Kidney (tissue), 14 donors: ENCODE measurements around the gene BATF3. TPM values are rescaled to one million over a fixed set of nuclear protein-coding genes. Genes with fewer than 3 reads are reported as not detected.

Experiments
- DNase-seq, 5 donors: peaks; one replicate each; pipeline ENCODE4 v3.0.0-alpha.2; 2013 to 2020
- FAIRE-seq: peaks from 2 replicates; lab custom pipeline; 2012; peaks lifted over from hg19 to GRCh38; lab: Jason Lieb, UNC
- H3K27ac ChIP-seq, 2 donors: one replicate each; pipeline ENCODE4 v1.7.0; 2013; ENCODE audit warnings: low read depth in 2 of 2, low read length in 2 of 2, inconsistent platforms in 1 of 2
- H3K27me3 ChIP-seq: one replicate; pipeline ENCODE4 v1.7.1; 2013; ENCODE audit warnings: low read length, inconsistent platforms; ENCODE audit not compliant: control insufficient read depth, insufficient read depth
- H3K36me3 ChIP-seq, 3 donors: one replicate each; pipeline versions ENCODE4 v1.7.0 to v1.7.1; 2013; ENCODE audit warnings: low read length in 3 of 3, control low read depth in 1 of 3, inconsistent platforms in 1 of 3; ENCODE audit not compliant: insufficient read depth in 3 of 3, control insufficient read depth in 2 of 3
- H3K4me1 ChIP-seq, 3 donors: one replicate each; pipeline versions ENCODE4 v1.7.0 to v1.7.1; 2013; ENCODE audit warnings: low read length in 3 of 3, inconsistent platforms in 1 of 3, low read depth in 1 of 3; ENCODE audit not compliant: control insufficient read depth in 2 of 3, insufficient read depth in 2 of 3
- H3K4me3 ChIP-seq, 3 donors: one replicate each; pipeline versions ENCODE4 v1.7.0 to v1.8.1; 2013; ENCODE audit warnings: low read length in 3 of 3, control low read depth in 1 of 3, inconsistent platforms in 1 of 3
- H3K9ac ChIP-seq, 3 donors: one replicate each; pipeline versions ENCODE4 v1.7.0 to v1.7.1; 2013; ENCODE audit warnings: low read length in 3 of 3, control low read depth in 1 of 3, inconsistent platforms in 1 of 3
- H3K9me3 ChIP-seq, 3 donors: one replicate each; pipeline versions ENCODE4 v1.7.0 to v1.7.1; 2013; ENCODE audit warnings: low read length in 3 of 3, control low read depth in 1 of 3, inconsistent platforms in 1 of 3; ENCODE audit not compliant: control insufficient read depth in 2 of 3, insufficient read depth in 1 of 3
- intact Hi-C: fragments of 100-400 bp; cut with DNase I; formaldehyde crosslinking; loops from one replicate; pipeline ENCODE4 v1.11.1; 2022
- polyA plus RNA-seq: library from polyadenylated mRNA; stranded (reverse); fragments of 350-450 nt; fragmentation: Illumina TruSeq; extraction: RNeasy Lipid Tissue Mini Kit (QIAGEN cat#74804); gene quantifications from one replicate; pipeline ENCODE4 v1.2.3, GENCODE V29; 2014; ENCODE audit warnings: low read depth, low replicate concordance; ENCODE audit not compliant: insufficient read depth
- total RNA-seq: library from RNA; stranded (reverse); fragmentation: NEBNext Ultra II Directional; extraction: Animal tissue kit (Norgen Biotek cat#: 25700); gene quantifications from one replicate; pipeline ENCODE4 v1.2.1, GENCODE V29; 2021
- TF ChIP-seq, protein P1 (sequence below): IDR thresholded peaks from 3 replicates; pipeline ENCODE4 v1.5.1; 2012; ENCODE audit warnings: mild to moderate bottlenecking, moderate library complexity, borderline replicate concordance; ENCODE audit not compliant: insufficient read depth; ENCODE audit errors: extremely low read depth
- donor health status: control.
- donor health status: control.
- donor health status: control.
- donor health status: control.
- donor health status: control.
- donor health status: DM: yes; HTN: yes; CAD: no.
- donor health status: Normal renal cell carcinoma (clear cell type).

Gene BATF3
- total and polyA plus RNA-seq, 2 donors from 2014 or later: 3.3 to 6.5 TPM

GRCh38 chr1:212677573-212677972 lies 22.1 kb downstream of the BATF3 start:
- TF ChIP-seq, protein P1, sequence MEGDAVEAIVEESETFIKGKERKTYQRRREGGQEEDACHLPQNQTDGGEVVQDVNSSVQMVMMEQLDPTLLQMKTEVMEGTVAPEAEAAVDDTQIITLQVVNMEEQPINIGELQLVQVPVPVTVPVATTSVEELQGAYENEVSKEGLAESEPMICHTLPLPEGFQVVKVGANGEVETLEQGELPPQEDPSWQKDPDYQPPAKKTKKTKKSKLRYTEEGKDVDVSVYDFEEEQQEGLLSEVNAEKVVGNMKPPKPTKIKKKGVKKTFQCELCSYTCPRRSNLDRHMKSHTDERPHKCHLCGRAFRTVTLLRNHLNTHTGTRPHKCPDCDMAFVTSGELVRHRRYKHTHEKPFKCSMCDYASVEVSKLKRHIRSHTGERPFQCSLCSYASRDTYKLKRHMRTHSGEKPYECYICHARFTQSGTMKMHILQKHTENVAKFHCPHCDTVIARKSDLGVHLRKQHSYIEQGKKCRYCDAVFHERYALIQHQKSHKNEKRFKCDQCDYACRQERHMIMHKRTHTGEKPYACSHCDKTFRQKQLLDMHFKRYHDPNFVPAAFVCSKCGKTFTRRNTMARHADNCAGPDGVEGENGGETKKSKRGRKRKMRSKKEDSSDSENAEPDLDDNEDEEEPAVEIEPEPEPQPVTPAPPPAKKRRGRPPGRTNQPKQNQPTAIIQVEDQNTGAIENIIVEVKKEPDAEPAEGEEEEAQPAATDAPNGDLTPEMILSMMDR: no peak
- Histone ChIP-seq H3K36me3 (no peaks in the 10 kb centered on the region), H3K4me1 (no peaks in the 10 kb centered on the region), H3K4me3 (no peak overlapping the region), H3K27ac (no peak overlapping the region), H3K9ac (no peak overlapping the region), H3K9me3 (no peaks in the 10 kb centered on the region), H3K27me3 (no peaks in the 10 kb centered on the region)
- intact Hi-C loops: no loop called here
- FAIRE-seq: no peak
- DNase-seq: no peak

DNA sequence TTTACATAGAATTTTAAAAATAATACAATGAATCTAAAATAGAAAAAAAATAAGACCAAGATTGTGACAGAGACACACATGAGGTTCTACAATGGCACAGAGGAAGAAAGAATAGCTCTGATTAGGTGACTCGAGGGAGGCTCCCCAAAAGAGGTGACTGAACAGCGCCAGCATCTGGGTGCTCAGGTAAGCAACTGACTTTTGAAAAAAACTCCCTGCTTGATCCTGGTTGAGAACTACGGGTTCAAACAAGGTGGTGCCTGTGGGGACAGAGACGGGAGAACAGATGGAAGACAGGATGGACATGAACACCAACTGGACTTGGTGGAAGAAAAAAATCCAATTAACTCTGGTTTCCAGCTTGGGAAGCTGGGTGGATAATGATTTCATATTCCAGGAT lies 22.5 kb downstream of the BATF3 start:
- Histone ChIP-seq H3K4me1 (no peaks in the 10 kb centered on the region), H3K4me3 (no peak overlapping the region), H3K27ac (no peak overlapping the region), H3K36me3 (no peaks in the 10 kb centered on the region), H3K27me3 (no peaks in the 10 kb centered on the region), H3K9ac (no peak overlapping the region), H3K9me3 (no peaks in the 10 kb centered on the region)
- DNase-seq (no peak), FAIRE-seq (no peak)
- intact Hi-C loops: no loop called here
- TF ChIP-seq, protein P1: no peak

GRCh38 chr1:212675675-212676074 lies 24.0 kb downstream of the BATF3 start:
- H3K36me3 ChIP-seq: no peaks in the 10 kb centered on the region
- no peak overlapping the region for H3K27ac ChIP-seq
- intact Hi-C loops: no loop called here
- H3K27me3 ChIP-seq: no peaks in the 10 kb centered on the region
- H3K4me1 ChIP-seq: no peaks in the 10 kb centered on the region
- H3K9ac ChIP-seq: no peak overlapping the region
- TF ChIP-seq, protein P1: no peak
- DNase-seq (no peak), FAIRE-seq (no peak)
- H3K9me3 ChIP-seq: no peaks in the 10 kb centered on the region
- no peak overlapping the region for H3K4me3 ChIP-seq

GRCh38 chr1:212674872-212675271 lies 24.8 kb downstream of the BATF3 start:
- H3K27me3 ChIP-seq: no peaks in the 10 kb centered on the region
- H3K27ac ChIP-seq: no peak overlapping the region
- no peak overlapping the region for H3K4me3 ChIP-seq
- TF ChIP-seq, protein P1: no peak
- FAIRE-seq (no peak), DNase-seq (no peak)
- intact Hi-C loops: no loop called here
- H3K4me1 ChIP-seq: no peaks in the 10 kb centered on the region
- H3K36me3 ChIP-seq: no peaks in the 10 kb centered on the region
- no peak overlapping the region for H3K9ac ChIP-seq
- no peaks in the 10 kb centered on the region for H3K9me3 ChIP-seq
